NCI-H774 (cell line): Measurements from ENCODE around the gene TTC1.
"Not testable (repeated sequence)": the region's sequence is repeated elsewhere in the genome, so short reads cannot be mapped to it uniquely, and the experiment has no call there.

Source experiments
- DNase-seq: peaks from one replicate; lab custom pipeline; 2025; lab: John Stamatoyannopoulos, UW

TTC1 gene

GRCh38 chr5:160008877-160009590 is at the start of gene TTC1:
Gene TTC1, plus strand, starts transcription at chr5:160009139. Its CDS starts 1,390 bp downstream, at chr5:160010529.
- peak; percentile 98 for DNase-seq

- DNase-seq: no peak
Measured at GRCh38 chr5:159961176-159962160, 47.5 kb upstream of the TTC1 start.

GRCh38 chr5:159962214-159962613 is 46.7 kb upstream of the TTC1 start:
- DNase-seq: no peak

DNA sequence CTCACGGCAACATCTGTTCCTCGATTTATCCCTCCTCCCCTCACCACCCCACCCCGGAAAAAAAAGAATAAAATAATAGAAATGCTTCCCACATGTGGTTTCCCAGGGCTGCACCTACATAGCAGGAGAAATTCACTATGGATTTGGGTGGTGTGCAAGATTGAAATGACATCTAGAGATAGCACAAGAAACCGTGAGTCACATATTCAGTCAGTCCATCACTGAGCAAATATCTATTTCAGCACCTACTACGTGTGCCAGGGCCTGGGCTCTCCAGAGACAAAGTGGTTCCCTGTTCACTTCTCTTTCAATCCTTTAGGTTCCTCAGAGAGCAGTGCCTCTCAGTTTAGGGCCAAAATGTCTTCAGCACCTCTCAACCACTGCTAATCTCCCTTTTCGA is 45.0 kb upstream of the TTC1 start:
- no peak for DNase-seq

GRCh38 chr5:159965031-159965837 is 43.7 kb upstream of the TTC1 start:
- peak; percentile 16 for DNase-seq

DNA sequence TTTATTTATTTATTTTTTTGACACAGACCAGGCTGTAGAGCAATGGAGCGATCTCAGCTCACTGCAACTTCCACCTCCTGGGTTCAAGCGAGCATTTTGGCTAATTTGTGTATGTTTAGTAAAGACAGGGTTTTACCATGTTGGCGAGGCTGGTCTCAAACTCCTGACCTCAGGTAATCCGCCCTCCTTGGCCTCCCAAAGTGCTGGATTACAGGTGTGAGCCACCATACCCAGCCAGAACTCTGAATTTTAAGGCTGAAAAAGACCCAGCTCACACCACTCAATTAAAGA is 43.2 kb upstream of the TTC1 start:
- not testable (repeated sequence) for DNase-seq

GRCh38 chr5:159969966-159970365 is 39.0 kb upstream of the TTC1 start:
- DNase-seq: no peak

DNA sequence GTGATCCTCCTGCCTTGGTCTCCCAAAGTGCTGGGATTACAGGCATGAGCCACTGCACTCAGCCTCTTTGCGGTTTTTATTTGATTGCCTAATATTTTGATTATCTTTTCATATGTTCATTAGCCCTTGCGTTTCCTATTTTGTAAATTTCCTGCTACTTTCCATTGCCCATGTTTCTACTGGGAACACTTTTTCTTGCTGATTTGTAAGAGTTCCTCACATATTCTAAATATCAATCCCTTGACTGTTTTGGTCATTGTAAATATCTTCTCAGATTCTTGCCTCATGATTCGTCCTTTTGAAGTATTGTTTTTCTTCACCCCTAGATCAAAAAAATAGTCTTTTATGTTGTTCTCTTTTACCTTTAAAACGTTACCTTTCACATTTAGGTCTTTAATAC is 37.9 kb upstream of the TTC1 start:
- DNase-seq: no peak

- no peak for DNase-seq
Measured at GRCh38 chr5:159971514-159971913, 37.4 kb upstream of the TTC1 start.

DNA sequence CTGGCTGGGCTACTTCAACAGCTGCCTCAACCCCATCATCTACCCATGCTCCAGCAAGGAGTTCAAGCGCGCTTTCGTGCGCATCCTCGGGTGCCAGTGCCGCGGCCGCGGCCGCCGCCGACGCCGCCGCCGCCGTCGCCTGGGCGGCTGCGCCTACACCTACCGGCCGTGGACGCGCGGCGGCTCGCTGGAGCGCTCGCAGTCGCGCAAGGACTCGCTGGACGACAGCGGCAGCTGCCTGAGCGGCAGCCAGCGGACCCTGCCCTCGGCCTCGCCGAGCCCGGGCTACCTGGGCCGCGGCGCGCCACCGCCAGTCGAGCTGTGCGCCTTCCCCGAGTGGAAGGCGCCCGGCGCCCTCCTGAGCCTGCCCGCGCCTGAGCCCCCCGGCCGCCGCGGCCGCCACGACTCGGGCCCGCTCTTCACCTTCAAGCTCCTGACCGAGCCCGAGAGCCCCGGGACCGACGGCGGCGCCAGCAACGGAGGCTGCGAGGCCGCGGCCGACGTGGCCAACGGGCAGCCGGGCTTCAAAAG is 36.9 kb upstream of the TTC1 start:
- no peak for DNase-seq

DNA sequence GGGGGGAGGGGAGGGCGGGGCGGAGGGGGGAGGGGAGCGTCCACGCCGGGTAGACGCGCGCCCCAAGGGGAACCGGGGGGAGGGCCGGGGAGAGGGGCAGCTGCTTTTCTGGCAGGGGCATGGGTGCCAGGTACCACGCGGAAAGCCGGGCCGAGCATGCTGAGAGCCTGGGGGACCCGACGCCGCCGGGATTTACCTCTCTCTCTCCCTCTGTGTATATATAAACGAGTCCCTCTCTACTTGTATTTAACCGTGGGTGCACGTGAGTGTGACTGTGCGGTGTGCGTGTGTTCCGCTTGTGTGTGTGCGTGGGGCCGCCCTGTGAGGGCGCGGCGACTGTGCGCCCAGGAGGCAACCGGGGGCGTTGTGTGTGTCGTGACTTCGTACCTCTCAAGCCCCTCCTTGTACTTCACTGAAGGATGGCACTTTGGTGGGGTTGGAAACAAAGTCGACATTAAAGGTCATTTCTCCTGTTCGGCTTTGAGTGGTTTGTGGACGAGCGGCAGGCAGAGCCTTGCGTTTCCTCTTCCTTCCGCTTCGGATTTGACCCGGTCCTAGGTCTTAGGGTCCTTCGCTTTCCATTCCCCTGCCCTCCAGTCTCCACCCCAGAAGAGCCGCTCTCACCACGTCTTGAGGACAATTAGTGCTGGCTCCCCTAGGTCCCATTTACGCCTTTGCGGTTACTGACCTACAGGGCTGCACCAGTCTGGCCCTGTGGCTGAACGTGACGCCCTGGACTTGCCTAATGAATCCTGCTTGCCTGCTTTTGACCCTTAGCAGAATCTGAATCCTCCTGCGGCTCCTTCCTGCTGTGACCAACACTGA is 36.2 kb upstream of the TTC1 start:
- no peak for DNase-seq

DNA sequence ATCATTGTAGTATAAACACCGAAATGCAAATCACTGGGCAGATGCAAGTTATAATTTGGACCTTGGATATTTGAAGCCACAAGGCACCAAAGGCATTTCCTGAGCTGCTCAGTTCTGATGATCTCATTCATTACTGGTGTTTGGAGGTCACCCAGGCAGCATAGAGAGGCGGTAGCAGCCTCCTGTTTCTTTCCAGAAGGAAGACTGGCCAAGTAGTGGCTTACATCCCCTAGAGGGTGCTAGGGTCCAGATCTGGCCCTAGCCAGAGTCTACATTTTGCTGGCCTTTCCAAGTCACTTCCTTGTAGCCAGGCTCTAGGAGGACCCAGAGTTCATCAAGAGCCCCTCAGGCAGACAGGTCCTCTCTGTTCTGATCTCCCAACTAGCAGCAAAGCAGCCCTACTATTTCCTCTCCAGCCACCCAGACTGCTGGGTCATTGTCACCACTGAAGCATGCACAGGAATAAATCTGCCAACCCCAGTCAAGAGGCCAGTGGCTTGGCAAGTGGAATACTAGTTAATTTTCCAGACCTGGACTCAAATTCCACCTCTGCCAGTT is 33.4 kb upstream of the TTC1 start:
- DNase-seq: no peak

- DNase-seq: no peak
Measured at GRCh38 chr5:159976921-159977320, 32.0 kb upstream of the TTC1 start.

DNA sequence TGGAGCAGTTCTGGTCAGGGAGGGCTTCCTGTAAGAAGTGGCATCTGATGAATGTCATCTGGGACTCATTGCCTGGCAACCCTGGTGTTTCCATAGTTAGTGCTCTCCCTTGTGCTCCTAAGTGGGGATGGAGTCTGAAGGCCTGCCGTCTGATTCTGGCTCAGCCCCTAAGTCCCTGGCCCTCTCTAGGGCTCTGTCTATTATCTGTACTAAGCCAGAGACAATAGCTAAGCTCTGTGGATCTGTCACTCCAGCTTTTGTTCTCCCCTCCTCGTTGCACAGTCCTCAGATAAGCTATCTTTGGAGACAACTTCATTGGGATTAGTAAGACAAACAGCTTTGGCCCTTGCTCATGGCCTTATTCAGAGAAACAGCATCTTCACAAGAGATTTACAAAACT is 30.6 kb upstream of the TTC1 start:
- no peak for DNase-seq

- no peak for DNase-seq
Measured at GRCh38 chr5:159982421-159983173, 26.3 kb upstream of the TTC1 start.

DNA sequence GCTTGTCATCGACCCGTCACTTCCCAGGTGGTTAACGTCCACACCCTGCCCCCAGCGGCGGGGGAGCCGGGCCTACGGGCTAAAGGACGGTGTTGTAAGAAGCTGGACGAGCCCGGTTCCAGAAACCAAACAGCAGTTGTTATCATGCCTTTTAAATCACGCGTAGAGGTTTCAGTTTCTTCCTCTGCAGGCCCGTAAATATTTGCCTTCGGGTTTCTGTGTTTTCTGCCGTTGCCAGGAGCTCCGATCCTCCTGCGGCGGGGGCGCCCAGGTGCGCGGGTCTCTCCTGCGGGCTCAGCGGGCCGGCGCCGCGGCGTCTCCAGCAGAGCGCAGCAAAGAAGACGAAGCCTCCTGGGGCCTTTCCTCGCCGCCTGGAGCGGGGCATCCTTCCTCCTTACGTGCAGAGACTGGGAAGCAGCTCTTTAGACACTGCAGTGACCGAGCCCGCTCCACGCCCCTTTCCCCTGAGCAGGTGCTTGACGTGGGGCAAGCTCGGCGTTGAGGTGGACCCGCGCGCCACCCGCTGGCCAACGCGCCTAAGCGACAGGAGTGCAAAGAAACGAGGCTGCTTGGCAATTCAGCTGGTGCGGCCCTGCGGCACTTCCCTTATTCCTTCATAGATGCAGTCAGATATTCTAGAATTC is 21.8 kb upstream of the TTC1 start:
- DNase-seq: peak; percentile 76

GRCh38 chr5:159990506-159990905 is 18.4 kb upstream of the TTC1 start:
- no peak for DNase-seq

DNA sequence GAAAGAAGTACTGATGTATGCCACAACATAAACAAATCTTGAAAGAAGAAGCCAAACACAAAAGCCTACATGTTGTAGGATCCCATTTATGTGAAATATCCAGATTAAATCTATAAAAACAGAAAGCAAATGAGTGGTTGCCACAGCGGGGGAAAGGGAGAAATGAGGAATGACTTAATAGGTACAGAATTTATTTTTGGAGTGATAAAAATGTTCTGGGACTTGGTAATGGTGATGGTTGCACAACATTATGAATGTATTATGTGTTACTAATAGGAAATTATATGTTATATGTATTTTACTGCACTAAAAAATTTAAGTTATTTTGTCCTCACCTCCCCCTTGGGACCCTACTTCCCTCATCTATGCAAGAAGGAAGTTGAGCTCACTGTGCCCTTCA is 16.4 kb upstream of the TTC1 start:
- DNase-seq: no peak

- DNase-seq: no peak
Measured at GRCh38 chr5:159993194-159993593, 15.7 kb upstream of the TTC1 start.

DNA sequence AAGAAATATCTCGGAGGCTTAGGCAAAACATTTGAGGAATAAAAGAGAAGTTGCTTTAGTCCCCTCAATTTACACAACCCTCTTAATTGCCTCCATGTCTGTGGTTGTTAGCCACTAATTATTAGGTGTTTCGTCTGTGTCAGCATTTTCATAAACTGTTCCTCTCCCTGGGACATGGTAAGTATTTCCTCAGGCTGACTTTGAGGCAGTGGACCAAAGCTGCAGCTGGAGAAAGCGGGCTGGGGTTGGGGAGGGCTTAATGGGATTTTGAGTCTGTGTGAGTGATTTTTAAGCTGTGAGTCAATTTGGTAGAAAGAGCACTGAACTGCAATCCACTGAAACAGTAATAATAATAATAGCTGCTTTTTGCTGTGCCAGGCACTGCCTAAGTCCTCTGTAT is 13.0 kb upstream of the TTC1 start:
- DNase-seq: no peak
